ENCODE data around the gene KRIT1.
A peak's percentile ranks its signal among the peaks of the same experiment; 100 is the strongest.

KRIT1 gene

DNA sequence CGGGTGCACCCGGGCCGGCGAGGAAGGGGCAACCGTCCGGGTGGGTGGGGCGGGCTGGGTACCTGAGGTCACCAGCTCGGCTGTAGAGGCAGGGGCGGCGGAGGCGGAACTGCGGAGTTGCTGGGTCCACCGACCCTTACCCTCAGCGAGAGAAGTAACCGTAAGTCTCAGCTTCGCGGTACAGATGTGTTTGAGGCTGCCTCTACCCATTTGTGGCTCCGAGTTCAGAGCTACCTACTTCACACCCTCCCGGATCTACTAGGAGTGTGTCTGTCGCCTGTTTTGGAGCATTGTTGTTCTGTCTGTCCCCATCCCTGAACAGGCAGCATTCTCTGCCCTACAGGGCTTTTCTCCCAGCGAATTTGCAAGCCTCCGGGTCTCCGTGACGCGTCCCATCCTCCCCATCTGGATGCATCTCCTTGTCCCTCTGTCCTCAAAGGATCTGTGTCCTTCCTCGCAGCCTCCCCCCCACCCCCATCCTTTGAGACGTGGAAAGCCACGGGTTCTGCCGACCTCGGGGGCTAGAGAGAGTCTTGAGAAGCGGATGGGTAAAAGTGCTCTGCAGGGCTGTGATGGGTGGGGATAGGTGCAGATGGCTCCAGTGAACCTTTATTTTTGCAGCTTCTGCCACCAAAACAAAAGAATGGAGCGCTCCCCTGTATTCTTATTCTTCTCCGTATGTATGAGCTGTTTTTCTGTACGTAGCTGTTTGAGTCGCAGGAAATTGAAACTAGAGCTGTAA, 817 bp upstream of the KRIT1 start:
- Histone ChIP-seq H3K36me3 (ENCODE audit: control insufficient read depth, insufficient read depth, low read length) (peaks cover 5% of the 10 kb centered on the region), H3K27ac (ENCODE audit: low read depth, low read length) (peak overlapping the region; percentile 97), H3K4me1 (ENCODE audit: control insufficient read depth, insufficient read depth, low read length) (peaks cover 15% of the 10 kb centered on the region)

DNA sequence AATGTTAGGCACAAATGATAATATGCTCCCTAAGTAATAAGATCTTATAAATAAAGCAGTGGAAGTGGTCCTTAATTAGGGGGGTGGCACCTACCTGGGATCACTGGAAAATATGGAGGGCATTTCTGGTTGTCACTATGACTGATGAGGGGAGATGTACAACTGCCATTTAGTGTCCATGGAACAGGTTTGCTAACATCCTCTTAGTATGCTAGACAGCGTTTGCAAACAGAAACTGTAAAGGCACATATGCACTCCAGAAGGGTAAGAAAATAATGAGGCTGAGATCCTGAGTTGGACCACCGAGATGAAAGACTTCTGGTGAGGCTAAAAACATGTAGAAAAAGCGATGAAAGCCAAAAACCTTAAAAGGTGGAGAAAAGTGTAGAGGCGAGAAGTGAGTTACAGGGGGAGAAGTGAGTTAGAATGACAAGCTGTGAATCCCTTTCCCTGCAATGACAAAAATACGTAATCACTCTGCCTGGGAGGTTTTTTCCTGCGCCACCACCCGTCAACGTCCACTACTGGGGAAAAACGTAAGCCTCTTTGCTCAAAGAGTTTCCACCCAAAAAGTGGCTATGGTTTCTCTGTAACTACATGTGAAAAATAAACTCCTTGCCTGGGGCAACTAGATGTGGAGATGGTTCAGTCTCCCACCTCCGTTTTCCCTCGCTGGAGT, 767 bp downstream of the KRIT1 start:
- Histone ChIP-seq H3K9ac (ENCODE audit: low read depth, low read length) (peak overlapping the region; percentile 83), H3K27ac (ENCODE audit: low read depth, low read length) (peak overlapping the region; percentile 97), H3K9me3 (ENCODE audit: control insufficient read depth, insufficient read depth, low read length) (no peaks in the 10 kb centered on the region), H3K27me3 (ENCODE audit: control insufficient read depth, insufficient read depth, low read length) (no peaks in the 10 kb centered on the region), H3K4me3 (ENCODE audit: low read depth, low read length) (peak overlapping the region; percentile 100), H3K4me1 (ENCODE audit: control insufficient read depth, insufficient read depth, low read length) (peaks cover 15% of the 10 kb centered on the region), H3K36me3 (ENCODE audit: control insufficient read depth, insufficient read depth, low read length) (peaks cover 21% of the 10 kb centered on the region)

More for the DNA sequence above, 817 bp upstream of the KRIT1 start:
- Histone ChIP-seq H3K9ac (ENCODE audit: low read depth, low read length) (peak overlapping the region; percentile 83), H3K4me3 (ENCODE audit: low read depth, low read length) (peak overlapping the region; percentile 100), H3K27me3 (ENCODE audit: control insufficient read depth, insufficient read depth, low read length) (no peaks in the 10 kb centered on the region), H3K9me3 (ENCODE audit: control insufficient read depth, insufficient read depth, low read length) (no peaks in the 10 kb centered on the region)

DNA sequence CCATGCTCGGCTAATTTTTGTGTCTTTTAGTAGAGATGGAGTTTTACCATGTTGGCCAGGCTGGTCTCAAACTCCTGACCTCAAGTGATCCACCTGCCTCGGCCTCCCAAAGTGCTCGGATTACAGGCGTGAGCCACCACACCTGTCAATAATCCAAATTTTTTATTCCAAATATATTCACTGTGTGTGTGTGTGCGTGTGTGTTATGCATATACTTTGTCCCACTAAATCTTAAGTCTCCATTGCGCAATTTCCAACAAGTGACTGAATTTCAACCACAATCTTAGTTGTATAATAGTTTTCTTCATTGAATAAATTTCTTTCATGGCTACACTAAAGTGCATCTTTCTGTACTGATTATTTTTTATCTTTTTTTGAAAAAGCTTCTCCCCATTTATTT, 2.7 kb downstream of the KRIT1 start:
- H3K27me3 ChIP-seq (ENCODE audit: control insufficient read depth, insufficient read depth, low read length): no peaks in the 10 kb centered on the region
- peaks cover 39% of the 10 kb centered on the region for H3K36me3 ChIP-seq (ENCODE audit: control insufficient read depth, insufficient read depth, low read length)
- no peaks in the 10 kb centered on the region for H3K9me3 ChIP-seq (ENCODE audit: control insufficient read depth, insufficient read depth, low read length)
- no peak overlapping the region for H3K4me3 ChIP-seq (ENCODE audit: low read depth, low read length)
- peaks cover 15% of the 10 kb centered on the region for H3K4me1 ChIP-seq (ENCODE audit: control insufficient read depth, insufficient read depth, low read length)
- no peak overlapping the region for H3K27ac ChIP-seq (ENCODE audit: low read depth, low read length)
- H3K9ac ChIP-seq (ENCODE audit: low read depth, low read length): no peak overlapping the region

DNA sequence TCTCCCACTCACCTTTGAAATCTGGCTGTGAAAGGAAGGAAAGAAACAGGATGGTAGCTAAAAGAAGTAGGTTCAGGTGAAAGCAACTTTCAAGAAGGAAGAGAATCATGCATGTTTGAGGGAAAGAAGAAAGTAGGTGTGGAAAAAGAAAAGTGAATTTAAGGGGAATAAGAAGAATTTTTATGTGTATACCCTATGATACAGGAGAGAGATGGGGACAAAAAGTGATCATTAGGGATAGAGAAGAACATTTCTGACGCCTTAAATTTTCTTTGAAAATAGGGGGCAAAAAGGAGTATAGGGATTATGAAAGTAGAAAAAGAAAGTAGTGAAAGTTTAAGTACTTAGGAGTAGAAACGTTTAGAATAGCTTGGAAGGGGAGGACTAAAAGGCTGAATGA, 15.2 kb downstream of the KRIT1 start:
- Histone ChIP-seq H3K36me3 (ENCODE audit: control insufficient read depth, insufficient read depth, low read length) (peaks cover 74% of the 10 kb centered on the region), H3K4me3 (ENCODE audit: low read depth, low read length) (no peak overlapping the region), H3K9me3 (ENCODE audit: control insufficient read depth, insufficient read depth, low read length) (no peaks in the 10 kb centered on the region), H3K27ac (ENCODE audit: low read depth, low read length) (no peak overlapping the region), H3K9ac (ENCODE audit: low read depth, low read length) (no peak overlapping the region), H3K4me1 (ENCODE audit: control insufficient read depth, insufficient read depth, low read length) (no peaks in the 10 kb centered on the region), H3K27me3 (ENCODE audit: control insufficient read depth, insufficient read depth, low read length) (no peaks in the 10 kb centered on the region)

DNA sequence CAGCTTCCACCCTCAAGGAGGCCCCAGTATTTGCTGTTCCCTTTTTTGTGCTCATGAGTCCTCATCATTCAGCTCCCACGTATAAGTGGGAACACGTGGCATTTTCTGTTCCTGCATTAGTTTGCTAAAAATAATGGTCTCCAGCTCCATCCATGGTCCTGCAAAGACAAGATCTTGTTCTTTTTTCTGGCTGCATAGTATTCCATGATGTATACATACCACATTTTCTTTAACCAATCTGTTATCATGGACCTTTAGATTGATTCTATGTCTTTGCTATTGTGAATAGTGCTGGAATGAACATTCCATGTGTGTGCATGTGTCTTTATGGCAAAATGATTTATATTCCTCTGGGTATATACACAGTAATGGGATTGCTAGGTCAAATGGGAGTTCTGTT, 17.0 kb downstream of the KRIT1 start:
- H3K27ac ChIP-seq (ENCODE audit: low read depth, low read length): no peak overlapping the region
- no peak overlapping the region for H3K4me3 ChIP-seq (ENCODE audit: low read depth, low read length)
- H3K36me3 ChIP-seq (ENCODE audit: control insufficient read depth, insufficient read depth, low read length): peaks cover 72% of the 10 kb centered on the region

DNA sequence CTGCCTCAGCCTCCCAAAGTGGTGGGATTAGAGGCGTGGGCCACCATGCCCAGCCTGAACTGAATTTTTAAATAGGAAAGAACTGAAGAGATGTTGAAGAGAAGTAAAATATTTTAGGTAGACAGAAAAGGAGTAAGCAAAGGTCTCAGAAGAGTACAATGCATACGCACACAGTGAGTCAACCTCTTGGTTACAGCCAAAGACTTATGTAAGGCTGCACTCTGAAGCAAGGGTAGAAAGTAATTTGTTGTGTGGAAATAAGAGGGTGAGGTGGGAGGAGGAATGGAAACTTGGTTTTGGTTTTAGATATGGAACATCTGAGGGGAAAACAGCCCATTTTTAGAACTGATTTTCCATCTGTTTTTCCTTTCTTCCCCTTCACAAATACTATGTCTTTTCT, 17.6 kb downstream of the KRIT1 start:
- Histone ChIP-seq H3K9ac (ENCODE audit: low read depth, low read length) (no peak overlapping the region), H3K27ac (ENCODE audit: low read depth, low read length) (no peak overlapping the region), H3K36me3 (ENCODE audit: control insufficient read depth, insufficient read depth, low read length) (peaks cover 72% of the 10 kb centered on the region), H3K4me3 (ENCODE audit: low read depth, low read length) (no peak overlapping the region), H3K4me1 (ENCODE audit: control insufficient read depth, insufficient read depth, low read length) (no peaks in the 10 kb centered on the region), H3K27me3 (ENCODE audit: control insufficient read depth, insufficient read depth, low read length) (no peaks in the 10 kb centered on the region), H3K9me3 (ENCODE audit: control insufficient read depth, insufficient read depth, low read length) (no peaks in the 10 kb centered on the region)

More for the DNA sequence above, 17.0 kb downstream of the KRIT1 start:
- Histone ChIP-seq H3K9me3 (ENCODE audit: control insufficient read depth, insufficient read depth, low read length) (no peaks in the 10 kb centered on the region), H3K27me3 (ENCODE audit: control insufficient read depth, insufficient read depth, low read length) (no peaks in the 10 kb centered on the region), H3K9ac (ENCODE audit: low read depth, low read length) (no peak overlapping the region), H3K4me1 (ENCODE audit: control insufficient read depth, insufficient read depth, low read length) (no peaks in the 10 kb centered on the region)

DNA sequence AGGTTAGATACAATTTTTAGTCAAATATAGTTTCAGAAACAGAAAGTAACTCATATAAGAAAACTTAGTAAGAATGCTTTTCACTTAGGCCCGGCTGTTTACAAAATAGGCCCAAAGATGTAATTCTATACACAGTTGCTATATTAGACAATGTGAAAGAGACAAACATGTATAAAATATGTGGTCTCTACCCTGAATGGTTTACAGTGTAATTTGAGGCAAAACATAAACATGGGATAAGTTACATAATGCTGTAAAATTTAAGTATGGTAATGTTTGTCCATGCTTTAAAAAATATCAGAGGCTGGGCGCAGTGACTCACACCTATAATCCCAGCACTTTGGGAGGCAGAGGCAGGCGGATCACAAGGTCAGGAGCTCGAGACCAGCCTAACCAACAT, 18.7 kb downstream of the KRIT1 start:
- Histone ChIP-seq H3K9me3 (ENCODE audit: control insufficient read depth, insufficient read depth, low read length) (no peaks in the 10 kb centered on the region), H3K4me1 (ENCODE audit: control insufficient read depth, insufficient read depth, low read length) (no peaks in the 10 kb centered on the region), H3K9ac (ENCODE audit: low read depth, low read length) (no peak overlapping the region), H3K4me3 (ENCODE audit: low read depth, low read length) (no peak overlapping the region), H3K27me3 (ENCODE audit: control insufficient read depth, insufficient read depth, low read length) (no peaks in the 10 kb centered on the region), H3K27ac (ENCODE audit: low read depth, low read length) (no peak overlapping the region), H3K36me3 (ENCODE audit: control insufficient read depth, insufficient read depth, low read length) (peaks cover 74% of the 10 kb centered on the region)

DNA sequence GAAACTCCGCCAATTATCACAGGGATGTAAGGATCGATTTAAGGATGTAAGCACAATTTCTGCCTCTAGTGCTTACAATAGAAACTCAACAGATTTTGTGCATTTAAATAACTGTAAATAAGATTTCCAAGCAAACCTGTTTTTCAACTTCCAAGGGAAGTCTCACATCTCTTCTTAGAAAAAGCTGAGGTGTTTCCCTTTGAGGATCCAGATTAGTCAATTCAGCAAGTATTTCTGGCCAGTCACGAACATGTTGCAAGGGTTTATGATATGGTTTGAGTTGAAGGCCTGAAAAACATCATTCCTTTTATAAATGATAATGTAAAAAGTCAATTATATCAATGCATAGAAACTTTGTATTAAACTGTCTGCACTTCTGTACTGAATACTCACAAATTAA, 23.9 kb downstream of the KRIT1 start:
- Histone ChIP-seq H3K36me3 (ENCODE audit: control insufficient read depth, insufficient read depth, low read length) (peaks cover 94% of the 10 kb centered on the region), H3K9ac (ENCODE audit: low read depth, low read length) (no peak overlapping the region), H3K4me1 (ENCODE audit: control insufficient read depth, insufficient read depth, low read length) (no peaks in the 10 kb centered on the region), H3K4me3 (ENCODE audit: low read depth, low read length) (no peak overlapping the region), H3K9me3 (ENCODE audit: control insufficient read depth, insufficient read depth, low read length) (no peaks in the 10 kb centered on the region), H3K27me3 (ENCODE audit: control insufficient read depth, insufficient read depth, low read length) (no peaks in the 10 kb centered on the region), H3K27ac (ENCODE audit: low read depth, low read length) (no peak overlapping the region)

DNA sequence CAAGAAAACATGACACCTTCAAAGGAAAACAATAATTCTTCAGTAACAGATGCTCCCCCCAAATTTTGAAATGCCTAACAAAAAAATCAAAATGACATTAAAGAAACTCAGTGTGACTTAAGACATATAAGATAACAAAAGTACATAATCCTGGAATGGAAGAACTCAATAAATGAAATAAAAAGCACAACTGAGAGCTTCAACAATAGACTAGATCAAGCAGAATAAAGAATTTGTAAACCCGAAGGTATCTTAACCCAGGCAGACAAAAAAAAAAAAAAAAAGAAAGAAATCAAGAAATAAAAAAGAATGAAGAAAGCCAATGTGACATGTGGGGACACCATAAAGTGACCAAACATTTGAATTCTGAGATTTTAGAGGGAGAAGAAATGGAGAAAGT, 39.0 kb downstream of the KRIT1 start:
- Histone ChIP-seq H3K27ac (ENCODE audit: low read depth, low read length) (no peak overlapping the region), H3K9me3 (ENCODE audit: control insufficient read depth, insufficient read depth, low read length) (no peaks in the 10 kb centered on the region), H3K27me3 (ENCODE audit: control insufficient read depth, insufficient read depth, low read length) (no peaks in the 10 kb centered on the region), H3K9ac (ENCODE audit: low read depth, low read length) (no peak overlapping the region), H3K4me3 (ENCODE audit: low read depth, low read length) (no peak overlapping the region), H3K36me3 (ENCODE audit: control insufficient read depth, insufficient read depth, low read length) (peaks cover 39% of the 10 kb centered on the region), H3K4me1 (ENCODE audit: control insufficient read depth, insufficient read depth, low read length) (no peaks in the 10 kb centered on the region)

DNA sequence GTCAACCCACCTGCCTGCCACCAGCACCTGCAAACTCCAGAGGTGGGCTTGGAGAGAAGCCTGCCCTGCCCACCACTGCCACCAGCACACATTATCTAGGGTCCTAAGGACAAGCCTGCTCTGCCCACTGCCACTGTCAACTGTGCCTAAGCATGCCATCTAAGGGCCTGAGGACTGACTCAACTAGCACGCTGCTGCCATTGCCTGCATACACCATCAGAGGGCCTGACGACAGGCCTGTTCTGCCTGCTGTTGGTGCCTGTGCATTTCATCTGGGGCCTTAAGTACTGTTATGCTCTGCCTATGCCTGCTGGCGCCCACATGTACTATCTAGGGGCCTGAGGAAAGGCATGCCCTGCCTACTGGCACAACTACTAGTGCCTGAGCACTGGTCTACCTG, 39.7 kb downstream of the KRIT1 start:
- H3K36me3 ChIP-seq (ENCODE audit: control insufficient read depth, insufficient read depth, low read length): peaks cover 35% of the 10 kb centered on the region
- no peak overlapping the region for H3K4me3 ChIP-seq (ENCODE audit: low read depth, low read length)
- no peak overlapping the region for H3K9ac ChIP-seq (ENCODE audit: low read depth, low read length)
- H3K27ac ChIP-seq (ENCODE audit: low read depth, low read length): no peak overlapping the region
- H3K27me3 ChIP-seq (ENCODE audit: control insufficient read depth, insufficient read depth, low read length): no peaks in the 10 kb centered on the region
- H3K9me3 ChIP-seq (ENCODE audit: control insufficient read depth, insufficient read depth, low read length): no peaks in the 10 kb centered on the region
- H3K4me1 ChIP-seq (ENCODE audit: control insufficient read depth, insufficient read depth, low read length): no peaks in the 10 kb centered on the region

DNA sequence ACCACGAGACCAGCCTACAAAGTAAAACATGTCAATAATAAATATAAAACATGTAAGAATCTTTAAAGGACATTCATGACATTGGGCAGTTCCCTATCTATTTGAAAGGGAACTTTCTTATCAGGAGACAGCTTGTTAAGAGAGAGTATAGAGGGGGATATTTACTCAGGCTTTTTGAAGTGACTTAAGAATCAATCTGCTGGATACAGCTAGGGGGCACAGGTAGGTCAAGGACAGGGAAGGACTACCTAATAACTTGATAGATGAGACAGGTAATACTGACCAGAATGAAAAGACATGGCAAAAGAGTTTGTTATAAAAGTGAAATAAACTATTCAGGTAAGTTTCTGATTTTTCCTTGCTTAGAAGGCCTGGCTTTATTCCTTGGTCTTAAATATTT, 44.9 kb downstream of the KRIT1 start:
- Histone ChIP-seq H3K27ac (ENCODE audit: low read depth, low read length) (no peak overlapping the region), H3K9me3 (ENCODE audit: control insufficient read depth, insufficient read depth, low read length) (no peaks in the 10 kb centered on the region), H3K4me1 (ENCODE audit: control insufficient read depth, insufficient read depth, low read length) (no peaks in the 10 kb centered on the region), H3K27me3 (ENCODE audit: control insufficient read depth, insufficient read depth, low read length) (no peaks in the 10 kb centered on the region), H3K36me3 (ENCODE audit: control insufficient read depth, insufficient read depth, low read length) (peaks cover 45% of the 10 kb centered on the region), H3K4me3 (ENCODE audit: low read depth, low read length) (no peak overlapping the region), H3K9ac (ENCODE audit: low read depth, low read length) (no peak overlapping the region)

Data from HUES48 (cell line).